ENCODE measurements around the gene KRT33B.
"Not testable (repeated sequence)": the region's sequence is repeated elsewhere in the genome, so short reads cannot be mapped to it uniquely, and the experiment has no call there.

The KRT33B gene

GRCh38 chr17:41369713-41370112 is at the start of gene KRT33B:
TSS of gene KRT33B (minus strand) at chr17:41369813. CDS start at chr17:41369750, 63 bp downstream.
- DNase-seq: no peak

DNA sequence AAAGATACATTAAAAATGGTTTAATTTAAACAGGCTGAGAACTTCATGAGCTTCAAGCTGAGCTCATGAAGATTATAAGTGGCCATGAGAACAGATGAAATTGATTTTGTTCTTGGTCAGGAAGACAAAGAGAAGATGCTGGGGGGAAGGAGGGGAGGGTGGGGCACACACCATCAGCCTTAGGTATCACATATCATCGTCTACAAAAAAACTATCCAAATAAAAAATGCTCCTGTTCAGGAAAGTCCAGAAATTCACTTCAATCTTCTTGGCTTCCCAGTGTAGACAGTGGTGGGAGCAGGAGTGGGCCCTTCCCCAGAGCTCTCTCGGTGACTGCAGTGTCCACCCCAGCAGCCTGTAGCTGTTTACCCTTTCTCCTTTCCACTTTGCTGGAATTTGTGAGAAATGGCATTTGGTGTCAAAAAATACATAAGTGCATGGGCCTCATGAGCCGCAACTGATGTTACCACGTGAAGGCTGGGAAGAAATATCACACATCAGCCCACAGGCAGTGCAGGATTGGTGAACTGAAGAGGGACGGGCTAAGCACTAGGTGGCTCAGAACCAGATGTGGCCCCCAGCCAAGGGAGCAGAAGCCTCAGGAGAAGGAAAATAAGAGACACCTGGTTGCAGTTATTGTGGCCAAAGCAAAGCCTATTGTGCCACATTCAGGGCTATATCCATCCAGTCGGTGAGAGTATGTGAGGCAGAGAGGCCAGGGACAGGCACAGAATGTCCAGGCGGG is 48.7 kb upstream of the KRT33B start:
- DNase-seq: no peak

- DNase-seq: no peak
Measured at GRCh38 chr17:41417576-41418015, 48.0 kb upstream of the KRT33B start.

- no peak for DNase-seq
Measured at GRCh38 chr17:41417127-41417526, 47.5 kb upstream of the KRT33B start.

DNA sequence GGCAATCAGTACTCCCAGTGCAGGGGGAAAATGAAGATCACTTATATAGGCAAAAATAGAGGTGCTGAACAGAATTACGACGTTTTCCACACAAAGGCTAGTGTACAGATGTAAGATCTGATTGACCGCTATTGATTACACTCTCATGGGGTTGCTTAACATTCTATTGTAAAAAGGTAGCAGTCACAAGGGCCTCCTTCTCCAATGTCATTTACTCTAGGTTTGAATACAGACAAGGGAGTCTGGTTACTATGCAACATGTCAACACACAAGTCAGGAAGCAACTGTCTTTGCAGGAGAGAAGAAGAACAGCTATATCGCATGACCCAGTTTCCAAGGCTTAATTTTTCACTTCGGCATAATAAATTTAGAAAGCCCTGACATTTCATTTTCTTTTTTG is 46.9 kb upstream of the KRT33B start:
- DNase-seq: no peak

DNA sequence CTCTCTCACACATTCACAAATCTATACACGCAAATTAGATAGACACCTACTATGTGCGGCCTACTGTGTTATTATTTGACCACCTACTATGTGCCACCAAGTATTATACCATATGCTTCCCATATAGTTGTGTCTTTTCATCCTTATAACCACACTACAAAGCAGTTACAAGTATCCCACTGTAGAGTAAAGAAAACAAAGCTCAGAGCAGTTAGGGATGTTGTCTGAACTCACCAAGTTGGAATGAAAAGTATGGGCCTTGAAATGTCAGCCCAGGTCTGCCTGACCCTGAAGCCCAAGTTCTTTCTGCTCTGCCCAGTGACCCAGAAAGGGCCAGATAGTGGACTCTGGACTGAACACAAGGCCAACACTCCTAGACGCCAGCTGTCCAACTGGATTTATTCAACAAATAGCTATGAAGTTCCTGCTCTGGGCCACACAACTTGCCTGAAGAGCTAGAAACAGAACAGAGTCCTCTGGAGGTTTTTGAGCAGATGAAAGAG is 46.3 kb upstream of the KRT33B start:
- DNase-seq: no peak

DNA sequence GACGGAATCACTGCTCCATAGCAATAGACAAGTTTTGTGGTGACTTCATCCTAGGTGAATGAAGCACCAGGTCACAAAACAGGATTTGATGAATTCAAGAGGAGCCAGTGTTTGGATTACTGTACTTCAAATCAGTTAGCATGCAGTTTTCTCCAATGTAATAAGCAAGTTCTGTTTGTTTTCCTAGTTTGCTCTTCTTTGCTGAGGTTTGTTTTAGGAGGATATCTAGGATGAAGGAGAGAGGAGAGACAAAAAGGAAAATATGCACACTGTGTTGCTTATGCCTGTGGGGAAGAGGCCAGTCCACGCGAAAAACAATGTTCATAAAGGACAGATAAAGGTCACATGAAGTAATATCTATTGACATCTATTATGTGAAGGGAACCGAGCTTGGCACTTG is 45.8 kb upstream of the KRT33B start:
- no peak for DNase-seq

DNA sequence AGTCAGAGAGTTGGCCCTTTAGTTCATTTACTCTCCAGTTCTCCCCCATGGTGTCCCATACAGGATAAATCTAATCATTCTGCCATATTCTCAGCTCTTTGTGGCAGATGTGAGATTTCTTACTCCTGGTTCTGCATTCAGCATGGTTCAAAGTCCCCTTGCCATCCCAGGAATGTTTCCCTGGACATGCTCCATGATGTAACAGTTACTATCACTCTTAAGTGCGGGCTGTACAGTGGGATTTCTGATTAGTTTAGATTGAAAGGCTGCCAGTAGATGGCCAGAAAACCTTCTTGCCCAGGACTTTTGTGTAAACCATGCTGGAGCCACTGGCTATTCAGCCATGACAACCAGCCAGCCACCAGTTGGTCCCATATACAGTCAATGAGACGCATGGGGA is 44.4 kb upstream of the KRT33B start:
- DNase-seq: no peak

GRCh38 chr17:41413353-41413957 is 43.8 kb upstream of the KRT33B start:
- DNase-seq: no peak

DNA sequence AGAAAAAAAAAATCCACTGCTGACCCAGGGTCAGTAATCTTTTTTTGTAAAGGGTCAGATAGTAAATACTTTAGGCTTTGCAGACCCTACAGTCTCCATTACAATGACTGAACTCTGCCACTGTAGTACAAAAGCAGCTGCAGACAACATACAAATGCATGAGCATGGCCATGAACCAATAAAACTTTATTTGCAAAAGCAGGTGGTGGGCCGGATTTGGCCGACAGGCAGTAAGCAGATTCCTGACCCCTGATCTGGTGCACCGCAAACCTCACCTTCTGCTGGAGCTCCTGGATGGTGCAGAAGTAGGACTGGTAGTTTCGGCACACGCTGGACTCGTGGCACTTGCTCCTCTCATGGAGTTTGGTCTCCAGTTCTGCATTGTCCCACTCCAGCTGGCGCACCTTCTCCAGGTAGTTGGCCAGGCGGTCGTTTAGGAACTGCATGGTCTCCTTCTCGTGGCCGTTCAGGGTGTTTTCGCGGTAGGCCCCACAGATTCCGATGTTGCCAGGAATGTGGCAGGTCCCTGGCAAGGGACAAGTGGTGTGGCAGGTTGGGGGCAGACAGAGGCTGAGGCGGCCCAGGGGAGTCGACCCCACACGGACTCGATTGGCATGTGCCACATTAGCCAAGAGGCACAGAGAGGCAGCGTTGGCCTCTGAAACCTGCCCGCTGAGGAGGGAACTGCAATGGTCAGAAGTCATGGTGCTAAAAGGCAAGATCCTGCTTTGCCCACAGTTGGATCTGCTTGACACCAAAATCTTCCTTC is 41.6 kb upstream of the KRT33B start:
- no peak for DNase-seq

DNA sequence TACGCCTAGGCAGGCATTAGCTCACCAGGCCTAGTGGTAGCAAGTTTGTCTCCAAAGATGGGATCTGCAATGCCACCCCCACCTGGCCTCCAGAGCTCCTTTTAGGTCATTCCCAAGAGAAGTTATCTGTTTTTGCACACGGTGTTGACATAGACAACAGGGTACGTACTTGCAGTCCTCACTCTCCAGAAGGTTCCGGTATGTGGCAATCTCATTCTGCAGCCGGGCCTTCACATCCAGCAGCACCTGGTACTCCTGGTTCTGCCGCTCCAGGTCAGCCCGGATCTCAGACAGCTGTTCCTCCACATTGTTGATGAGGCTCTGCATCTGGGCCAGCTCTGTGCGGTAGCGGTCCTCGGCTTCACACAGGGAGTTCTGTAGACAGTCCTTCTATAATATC is 37.6 kb upstream of the KRT33B start:
- no peak for DNase-seq

- no peak for DNase-seq
Measured at GRCh38 chr17:41406205-41406604, 36.6 kb upstream of the KRT33B start.

GRCh38 chr17:41404024-41404671 is 34.5 kb upstream of the KRT33B start:
- DNase-seq: peak; percentile 7 to 47

DNA sequence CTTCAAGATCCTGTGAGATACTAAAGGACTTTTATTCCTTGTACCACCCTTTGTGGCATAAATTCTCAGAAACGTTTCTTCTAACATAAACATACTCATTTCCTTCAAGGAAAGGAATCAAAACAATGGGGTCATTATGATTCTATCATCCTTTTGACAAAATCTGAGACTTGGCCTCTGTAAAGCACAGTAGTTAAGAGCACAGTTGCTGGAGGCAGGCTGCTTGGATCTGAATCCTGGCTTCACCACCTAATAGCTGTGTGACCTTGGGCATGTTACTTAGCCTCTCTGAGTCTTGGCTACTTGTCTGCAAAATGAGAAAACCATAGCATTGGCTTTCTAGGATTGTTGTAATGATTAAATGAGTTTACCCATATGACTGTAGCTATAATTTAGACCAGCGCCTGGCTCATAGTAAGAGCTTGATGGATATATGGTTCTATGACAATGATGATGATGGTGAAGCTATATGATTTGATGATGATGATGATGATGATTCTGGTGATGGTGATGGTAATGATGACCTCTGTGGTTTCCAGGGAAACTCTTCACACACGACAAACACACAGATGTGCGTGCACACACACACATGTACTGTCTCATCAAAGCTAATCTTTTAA is 33.9 kb upstream of the KRT33B start:
- no peak for DNase-seq

DNA sequence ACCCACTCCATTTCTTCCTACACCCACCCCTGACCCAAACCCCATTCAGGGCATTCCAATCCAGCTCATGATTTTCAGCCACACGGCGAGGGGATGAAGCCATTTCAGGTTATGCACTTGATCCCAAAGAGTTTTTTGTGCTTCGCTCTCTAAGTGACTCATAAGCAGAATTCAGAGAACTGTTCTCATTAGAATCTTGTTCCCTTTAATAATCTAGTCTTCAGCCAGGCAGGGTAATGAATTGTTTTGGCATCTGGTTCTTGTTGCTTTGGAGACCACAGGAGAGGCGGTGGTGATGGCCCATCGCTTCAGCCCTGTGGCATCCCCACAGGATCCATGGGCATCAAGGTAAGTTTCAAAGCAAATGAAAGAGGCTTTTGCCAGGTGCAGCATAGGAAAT is 32.5 kb upstream of the KRT33B start:
- no peak for DNase-seq

DNA sequence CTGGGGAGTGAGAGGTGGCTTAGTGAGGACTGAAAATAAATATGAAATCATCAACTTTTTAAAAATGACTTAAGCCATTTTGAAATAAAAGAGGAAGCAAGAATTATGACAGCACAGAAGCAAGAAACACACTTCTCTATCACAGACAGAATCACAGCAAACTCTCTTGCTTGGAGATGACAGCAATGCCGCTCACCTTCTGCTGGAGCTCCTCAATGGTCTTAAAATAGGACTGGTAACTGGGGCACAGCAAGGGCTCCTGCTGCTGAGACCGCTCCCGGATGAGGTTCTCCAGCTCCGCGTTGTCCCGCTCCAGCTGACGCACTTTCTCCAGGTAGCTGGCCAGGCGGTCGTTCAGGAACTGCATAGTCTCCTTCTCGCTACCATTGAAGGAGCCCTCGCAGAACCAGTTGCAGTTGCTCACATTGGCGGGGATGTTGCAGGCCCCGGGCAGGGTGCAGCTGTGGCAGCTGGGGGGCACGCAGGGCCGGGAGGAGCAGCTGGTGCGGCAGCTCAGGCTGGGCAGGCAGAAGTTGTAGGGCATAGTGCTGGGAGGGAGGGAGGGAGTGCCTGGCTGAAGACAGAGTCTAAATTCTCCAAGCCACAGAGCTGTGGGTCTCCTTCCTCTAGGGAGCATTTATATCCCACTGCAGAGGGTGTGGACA is 27.5 kb upstream of the KRT33B start, which contains the start of gene KRT31:
TSS of gene KRT31 (minus strand) at position 613 of the 665 bp plus-strand sequence. CDS start at position 544, 69 bp downstream.
- no peak for DNase-seq

- no peak for DNase-seq
Measured at GRCh38 chr17:41396340-41396739, 26.7 kb upstream of the KRT33B start.

GRCh38 chr17:41395611-41396010 is 26.0 kb upstream of the KRT33B start:
- no peak for DNase-seq

- not testable (repeated sequence) for DNase-seq
Measured at GRCh38 chr17:41395044-41395443, 25.4 kb upstream of the KRT33B start.

DNA sequence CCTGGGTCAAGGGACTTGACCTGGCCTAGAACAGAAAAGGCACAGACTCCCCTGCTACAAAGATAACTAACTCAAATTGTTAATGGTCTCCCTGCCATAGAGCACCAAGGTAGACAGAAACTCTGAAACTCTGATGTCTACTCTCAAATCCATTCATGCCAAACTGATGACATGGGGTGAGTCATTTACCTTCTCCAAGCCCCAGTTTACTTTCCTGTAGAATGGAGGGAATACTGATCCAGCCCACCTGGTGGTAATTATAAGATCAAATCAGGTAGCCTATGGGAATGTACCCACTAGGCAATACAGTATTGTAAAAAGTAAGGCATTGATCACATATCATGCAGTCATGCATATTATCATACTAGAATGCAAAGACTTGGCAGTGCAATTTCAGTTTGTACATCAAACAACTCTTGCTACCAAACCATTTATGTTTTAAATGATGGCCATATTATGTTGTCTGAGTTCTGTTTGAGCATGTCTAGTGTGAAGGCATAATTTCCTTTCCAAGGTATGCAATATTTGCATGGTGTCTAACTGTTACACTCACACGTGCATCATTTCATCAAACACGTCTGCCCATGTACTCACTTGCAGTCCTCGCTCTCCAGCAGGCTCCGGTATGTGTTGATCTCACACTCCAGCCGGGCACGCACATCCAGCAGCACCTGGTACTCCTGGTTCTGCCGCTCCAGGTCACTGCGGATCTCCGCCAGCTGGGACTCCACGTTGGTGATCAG is 24.8 kb upstream of the KRT33B start:
- no peak for DNase-seq

- DNase-seq: no peak
Measured at GRCh38 chr17:41393826-41394225, 24.2 kb upstream of the KRT33B start.
